ENCODE measurements around the gene FNBP1. TPM values are rescaled to one million over a fixed set of nuclear protein-coding genes. Genes with fewer than 3 reads are reported as not detected.
A peak's percentile ranks its signal among the peaks of the same experiment; 100 is the strongest.

Gene FNBP1
- total and polyA plus RNA-seq, 2 of the 13 experiments (the other 11 are each of a cell fraction or from before 2014, with no cell fraction given), result 5.4 to 19.5 TPM

DNA sequence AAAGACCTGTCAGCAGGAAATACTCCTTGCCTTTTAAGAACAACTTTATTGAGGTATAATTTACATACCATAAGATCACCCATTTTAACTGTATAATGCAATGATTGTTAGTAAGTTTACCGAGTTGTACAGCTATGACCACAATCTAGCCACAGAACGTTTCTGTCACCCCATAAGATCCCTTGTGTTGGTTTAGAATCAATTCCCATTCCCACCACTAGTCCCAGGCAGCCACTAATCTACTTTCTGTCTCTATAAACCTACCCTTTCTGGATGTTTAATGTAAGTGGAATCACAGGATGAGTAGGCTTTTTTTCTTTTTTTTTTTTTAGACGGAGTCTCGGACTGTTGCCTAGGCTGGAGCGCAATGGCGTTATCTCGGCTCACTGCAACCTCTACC, 15.2 kb upstream of the FNBP1 start:
- no peak overlapping the region for H3K4me3 ChIP-seq (replicated peaks in 1 of 3; ENCODE audit: insufficient read depth in 1 of 3, low read depth in 2 of 3, low read length in 3 of 3)
- H3K9me3 ChIP-seq (ENCODE audit: low read length), result no peaks in the 10 kb centered on the region
- BruUV-seq (replicated peaks), result no TSS peak
- no peak overlapping the region for H3K27ac ChIP-seq (ENCODE audit: extremely low read length, insufficient read depth, low read length)
- WGBS (ENCODE audit: low lambda C conversion rate), result 91% methylated on average over 7 of the region's 7 CpGs
- no peaks in the 10 kb centered on the region; a peak in 1 of 5 replicates for H3K27me3 ChIP-seq (ENCODE audit: control insufficient read depth in 1 of 2, insufficient read depth in 2 of 2, low read length in 2 of 2)
- POLR2A ChIA-PET, result no interaction called here
- no peaks in the 10 kb centered on the region for H4K20me1 ChIP-seq (ENCODE audit: insufficient read depth, low read length)
- H3K36me3 ChIP-seq (replicated peaks in 1 of 2; ENCODE audit: control insufficient read depth in 1 of 2, insufficient read depth in 2 of 2, low read length in 2 of 2), result peaks cover 1 to 7% of the 10 kb centered on the region in 2 experiments; a peak in 4 of 5 replicates
- no peak for FAIRE-seq
- no peak overlapping the region for H2AFZ ChIP-seq (ENCODE audit: low read length)
- H3K4me2 ChIP-seq (ENCODE audit: low read depth, low read length), result no peak overlapping the region
- no peak for DNase-seq (ENCODE audit: low spot score)
- TF ChIP-seq SAFB2 (CRISPR knock-in tag; IDR thresholded peaks at IDR 0.05; ENCODE audit: borderline replicate concordance, low read depth), result no peak
- peaks cover 58% of the 10 kb centered on the region for H3K79me2 ChIP-seq (ENCODE audit: insufficient read depth, low read length)
- no peak for ATAC-seq
- intact Hi-C loops (cut with micrococcal nuclease; ENCODE audit: unreplicated experiment), result no loop called here
- in situ Hi-C loops (cut with HindIII; ENCODE audit: extremely low pct_ligation_motif_present, low pct_unique_long_range_greater_than_20kb), result no loop called here
- H3K4me1 ChIP-seq (ENCODE audit: insufficient read depth, low read length), result peaks cover 28% of the 10 kb centered on the region
- H3K9ac ChIP-seq (ENCODE audit: insufficient read depth, low read depth, low read length), result no peak overlapping the region
- CTCF ChIA-PET (ENCODE audit: low intra/inter-chr PET ratio, low total read pairs), result no interaction called here

DNA sequence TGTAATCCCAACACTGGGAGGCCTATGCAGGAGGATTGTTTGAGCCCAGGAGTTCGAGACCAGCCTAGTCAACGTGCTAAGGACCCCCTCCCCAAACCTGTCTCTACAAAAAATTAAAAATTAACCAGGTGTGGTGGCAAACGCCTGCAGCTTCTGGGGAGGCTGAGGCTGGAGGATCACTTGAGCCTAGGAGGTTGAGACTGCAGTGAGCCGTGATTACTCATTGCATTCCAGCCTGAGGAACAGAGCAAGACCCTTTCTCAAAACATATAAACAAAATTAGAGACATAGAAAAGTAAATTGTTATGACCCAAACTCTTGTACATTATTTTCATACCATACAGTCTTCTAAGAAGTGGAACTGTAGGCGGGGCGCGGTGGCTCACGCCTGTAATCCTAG, 11.8 kb upstream of the FNBP1 start:
- TF ChIP-seq, protein P1, sequence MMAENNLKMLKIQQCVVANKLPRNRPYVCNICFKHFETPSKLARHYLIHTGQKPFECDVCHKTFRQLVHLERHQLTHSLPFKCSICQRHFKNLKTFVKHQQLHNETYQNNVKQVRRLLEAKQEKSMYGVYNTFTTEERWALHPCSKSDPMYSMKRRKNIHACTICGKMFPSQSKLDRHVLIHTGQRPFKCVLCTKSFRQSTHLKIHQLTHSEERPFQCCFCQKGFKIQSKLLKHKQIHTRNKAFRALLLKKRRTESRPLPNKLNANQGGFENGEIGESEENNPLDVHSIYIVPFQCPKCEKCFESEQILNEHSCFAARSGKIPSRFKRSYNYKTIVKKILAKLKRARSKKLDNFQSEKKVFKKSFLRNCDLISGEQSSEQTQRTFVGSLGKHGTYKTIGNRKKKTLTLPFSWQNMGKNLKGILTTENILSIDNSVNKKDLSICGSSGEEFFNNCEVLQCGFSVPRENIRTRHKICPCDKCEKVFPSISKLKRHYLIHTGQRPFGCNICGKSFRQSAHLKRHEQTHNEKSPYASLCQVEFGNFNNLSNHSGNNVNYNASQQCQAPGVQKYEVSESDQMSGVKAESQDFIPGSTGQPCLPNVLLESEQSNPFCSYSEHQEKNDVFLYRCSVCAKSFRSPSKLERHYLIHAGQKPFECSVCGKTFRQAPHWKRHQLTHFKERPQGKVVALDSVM (CRISPR knock-in tag; IDR thresholded peaks at IDR 0.05), result peak; percentile 96
- no peak for TF ChIP-seq ZNF274 (CRISPR knock-in tag; IDR thresholded peaks at IDR 0.05)
- Histone ChIP-seq H3K27me3 (ENCODE audit: control insufficient read depth in 1 of 2, insufficient read depth in 2 of 2, low read length in 2 of 2) (no peaks in the 10 kb centered on the region; a peak in 1 of 5 replicates), H3K27ac (ENCODE audit: extremely low read length, insufficient read depth, low read length) (peak overlapping the region; percentile 87), H3K9me3 (ENCODE audit: low read length) (no peaks in the 10 kb centered on the region), H3K9ac (ENCODE audit: insufficient read depth, low read depth, low read length) (peak overlapping the region; percentile 86), H3K79me2 (ENCODE audit: insufficient read depth, low read length) (peaks cover 42% of the 10 kb centered on the region), H3K4me1 (ENCODE audit: insufficient read depth, low read length) (peaks cover 30% of the 10 kb centered on the region), H2AFZ (ENCODE audit: low read length) (no peak overlapping the region), H3K4me2 (ENCODE audit: low read depth, low read length) (peak overlapping the region; percentile 96), H4K20me1 (ENCODE audit: insufficient read depth, low read length) (no peaks in the 10 kb centered on the region), H3K36me3 (replicated peaks in 1 of 2; ENCODE audit: control insufficient read depth in 1 of 2, insufficient read depth in 2 of 2, low read length in 2 of 2) (peaks cover 0 to 7% of the 10 kb centered on the region in 2 experiments; a peak in 3 of 5 replicates), H3K4me3 (replicated peaks in 1 of 3; ENCODE audit: insufficient read depth in 1 of 3, low read depth in 2 of 3, low read length in 3 of 3) (peak overlapping the region; percentile 90 to 97 (median 93))
- ATAC-seq, result no peak
- BruUV-seq (replicated peaks), result no TSS peak
- intact Hi-C loops (cut with micrococcal nuclease; ENCODE audit: unreplicated experiment), result no loop called here
- 53% methylated on average over 8 of the region's 8 CpGs for WGBS (ENCODE audit: low lambda C conversion rate)
- CTCF ChIA-PET (ENCODE audit: low intra/inter-chr PET ratio, low total read pairs), result no interaction called here
- no peak for FAIRE-seq
- in situ Hi-C loops (cut with HindIII; ENCODE audit: extremely low pct_ligation_motif_present, low pct_unique_long_range_greater_than_20kb), result no loop called here
- no peak for DNase-seq (ENCODE audit: low spot score)
- POLR2A ChIA-PET, result no interaction called here
